GM18499 (cell line): Measurements from ENCODE around the gene PIK3C2B.

Experiments used
- ATAC-seq: cut with Tn5 transposase; IDR thresholded peaks from one replicate; pipeline ENCODE4 v1.9.1; 2021; ENCODE audit warnings: moderate number of reproducible peaks; ENCODE audit not compliant: insufficient read depth, unreplicated experiment

The PIK3C2B gene

DNA sequence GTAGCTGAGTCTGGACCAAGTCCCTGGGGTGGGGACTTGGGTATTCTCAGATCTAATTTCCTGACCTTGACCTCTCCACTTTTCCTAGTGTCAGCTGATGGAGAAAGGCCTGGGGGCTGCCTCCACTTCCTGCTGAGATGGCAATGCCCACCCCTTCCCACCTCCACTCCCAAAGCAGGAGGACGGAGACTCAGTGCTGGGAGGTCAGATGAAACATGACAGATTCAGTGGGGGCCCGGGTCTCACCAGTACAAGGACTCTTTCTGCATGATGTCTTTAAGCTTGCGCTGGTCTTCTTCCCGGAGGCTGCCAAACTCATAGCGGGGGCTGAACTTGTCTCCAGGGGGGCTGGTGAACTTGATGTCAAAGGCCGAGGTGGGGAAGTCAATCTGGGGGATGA is 47.4 kb downstream of the PIK3C2B start:
- no peak for ATAC-seq

DNA sequence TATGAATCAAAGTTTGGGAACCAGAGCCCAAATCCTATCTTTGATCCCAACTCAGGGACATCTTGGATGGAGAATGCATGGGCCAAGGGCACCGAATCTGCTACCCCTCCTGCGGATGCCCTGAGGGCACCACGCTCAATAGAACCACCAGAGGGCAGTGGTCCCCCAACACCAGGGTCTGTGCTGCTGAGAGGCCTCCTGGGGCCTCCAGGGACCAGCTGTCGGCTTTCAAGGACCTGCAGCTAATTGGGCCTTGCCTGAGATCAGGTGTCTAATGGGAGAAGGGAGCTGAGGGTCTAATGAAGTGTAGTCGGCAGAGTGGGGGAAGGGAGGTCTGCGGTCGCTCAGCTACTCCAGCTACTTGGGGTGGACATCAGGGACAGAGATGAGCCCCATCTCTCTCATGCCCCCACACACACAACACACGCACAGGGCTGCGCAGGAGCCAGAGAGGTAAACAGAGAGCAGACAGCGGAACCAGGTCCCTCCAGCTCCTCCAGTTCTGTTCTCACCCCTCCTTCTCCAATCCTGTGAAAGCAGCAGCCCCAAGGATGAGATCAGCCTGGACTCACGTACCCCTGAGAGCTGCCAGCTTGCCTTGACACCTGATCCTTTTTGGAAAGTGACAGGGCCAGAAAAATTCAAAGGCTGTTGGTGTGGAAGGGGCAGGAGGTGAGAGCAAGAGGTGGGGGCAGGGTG is 48.0 kb downstream of the PIK3C2B start:
- ATAC-seq, result no peak

DNA sequence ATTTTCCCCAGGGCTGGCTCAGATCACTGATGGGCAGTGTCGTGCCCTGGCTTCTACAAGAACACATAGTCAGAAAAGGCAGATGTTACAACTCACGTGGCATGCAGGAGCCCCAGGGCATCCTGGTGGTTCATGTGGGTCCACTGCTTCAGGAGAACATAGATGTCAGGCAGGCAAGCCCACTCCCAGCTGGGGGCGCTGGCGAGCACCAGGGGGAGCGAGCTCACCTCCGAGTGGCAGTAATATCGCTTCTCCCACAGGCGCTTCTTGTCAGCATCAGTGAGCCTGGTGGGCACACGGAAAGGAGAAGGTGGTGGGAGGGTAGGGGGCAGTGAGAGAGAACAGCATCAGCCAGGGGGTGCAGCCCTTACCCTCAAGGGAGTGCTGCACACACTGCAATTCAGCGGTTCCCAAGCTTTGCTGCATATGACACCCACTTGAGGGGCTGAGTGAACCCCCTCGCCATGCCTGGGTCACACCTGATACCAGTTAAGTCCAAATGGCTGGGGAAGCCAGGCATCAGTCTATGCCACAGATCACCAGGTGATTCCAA is 48.7 kb downstream of the PIK3C2B start:
- ATAC-seq, result no peak
